K562 treated with DMSO at 1 percent for 24 hours (cell line): ENCODE data around the gene AP5B1. TPM values are rescaled to one million over a fixed set of nuclear protein-coding genes. Genes with fewer than 3 reads are reported as not detected.

Source experiments
- total RNA-seq: library from RNA; unstranded; fragments of 300-600 nt; gene quantifications from 2 replicates; pipeline ENCODE4 v1.2.3, GENCODE V29; 2022; ENCODE audit warnings: low read depth; ENCODE audit not compliant: insufficient read depth

Gene AP5B1, protein sequence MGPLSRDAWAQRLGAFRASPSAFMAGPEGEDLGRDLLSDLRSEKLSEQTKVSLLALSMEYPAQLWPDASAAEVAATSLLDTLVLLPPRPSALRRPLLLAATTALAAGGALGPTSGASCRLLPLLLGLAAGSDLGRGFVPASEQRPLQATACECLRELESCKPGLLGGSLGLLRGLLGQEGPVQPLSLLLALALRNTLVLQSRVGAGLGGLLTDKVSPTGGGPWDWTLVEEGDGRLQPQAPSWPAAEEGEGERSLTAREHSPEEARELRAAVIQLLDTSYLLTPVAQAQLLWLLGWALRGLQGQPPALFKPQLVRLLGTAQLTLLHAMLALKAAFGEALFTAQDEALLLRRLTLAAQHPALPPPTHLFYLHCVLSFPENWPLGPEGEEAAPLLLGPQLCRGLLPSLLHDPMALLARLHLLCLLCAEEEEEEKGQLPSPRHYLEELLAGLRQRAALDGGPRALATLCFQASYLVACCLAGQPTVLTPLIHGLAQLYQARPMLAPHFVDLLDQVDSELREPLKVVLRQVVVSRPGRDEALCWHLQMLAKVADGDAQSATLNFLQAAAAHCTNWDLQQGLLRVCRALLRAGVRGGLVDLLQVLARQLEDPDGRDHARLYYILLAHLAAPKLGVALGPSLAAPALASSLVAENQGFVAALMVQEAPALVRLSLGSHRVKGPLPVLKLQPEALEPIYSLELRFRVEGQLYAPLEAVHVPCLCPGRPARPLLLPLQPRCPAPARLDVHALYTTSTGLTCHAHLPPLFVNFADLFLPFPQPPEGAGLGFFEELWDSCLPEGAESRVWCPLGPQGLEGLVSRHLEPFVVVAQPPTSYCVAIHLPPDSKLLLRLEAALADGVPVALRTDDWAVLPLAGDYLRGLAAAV
- total RNA-seq, result 43.7 and 44.6 TPM in 2 replicates

DNA sequence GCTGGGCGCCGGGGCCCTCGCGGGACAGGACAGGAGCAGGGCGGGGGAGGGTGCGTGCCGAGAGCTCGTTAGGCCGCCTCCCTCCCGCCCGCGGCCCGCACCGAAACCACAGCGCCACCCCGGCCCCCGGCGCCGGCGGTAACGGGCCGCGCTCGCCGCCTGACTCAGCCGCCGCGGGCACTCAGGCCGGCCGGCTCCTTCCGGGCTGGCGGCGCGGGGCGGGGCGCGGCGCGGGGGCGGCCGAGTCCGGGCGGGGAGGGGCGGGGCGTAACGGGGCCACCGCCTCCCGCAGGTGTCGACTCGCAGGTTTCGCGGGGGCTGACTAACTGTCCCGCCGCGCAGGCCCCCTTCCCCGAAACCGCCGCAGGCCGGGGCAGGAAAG, at the start of gene AP5B1:
AP5B1 (minus strand) TSS at position 207 of the 382 bp plus-strand sequence. CDS start 385 bp downstream, outside the sequence.

DNA sequence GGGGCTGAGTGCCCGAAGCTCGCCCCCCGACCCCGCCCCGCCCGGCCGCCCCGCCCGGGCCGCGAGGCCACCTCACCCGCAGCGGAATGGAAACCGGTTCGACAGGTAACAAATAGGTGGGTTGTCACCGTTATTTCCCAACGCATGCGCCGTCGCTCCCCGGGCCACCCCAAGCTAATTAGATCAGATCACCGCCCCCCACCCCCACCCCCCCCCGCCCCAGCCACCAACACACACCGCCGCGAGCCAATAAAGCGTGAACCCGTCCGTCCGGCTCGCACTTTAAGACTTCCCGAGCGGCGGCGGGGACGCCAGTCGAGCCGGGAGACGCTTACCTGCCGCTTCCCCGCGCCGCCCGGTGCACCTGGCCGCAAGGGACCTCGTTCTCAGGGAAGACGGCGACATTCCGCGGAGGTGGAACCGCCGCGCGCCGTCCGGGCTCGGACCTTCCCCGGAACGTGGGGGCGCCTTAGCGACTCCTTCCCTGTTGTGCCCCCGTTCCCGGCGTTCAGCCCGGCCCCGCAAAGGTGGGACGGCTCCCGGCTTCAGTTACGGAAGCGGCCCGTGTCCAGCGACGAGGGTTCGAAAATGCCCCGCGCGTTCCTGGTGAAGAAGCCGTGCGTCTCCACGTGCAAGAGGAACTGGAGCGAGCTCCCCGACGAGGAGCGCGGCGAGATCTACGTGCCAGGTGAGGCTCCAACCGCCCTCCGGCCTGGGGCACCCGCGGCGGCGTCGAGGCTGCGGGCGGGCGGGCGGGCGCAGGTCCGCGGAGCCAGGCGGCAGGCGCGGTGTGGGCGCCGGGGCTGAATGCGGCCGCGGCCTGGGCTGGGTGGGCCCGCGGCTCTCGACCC, 6.2 kb upstream of the AP5B1 start, which contains the start of gene OVOL1:
OVOL1 (plus strand) TSS at position 278 of the 851 bp plus-strand sequence; CDS start at position 589, 311 bp downstream.

Other genes with a start within 250 kb of the AP5B1 start
- 42.3 and 45.8 TPM in 2 replicates for gene LTBP3, start 222.6 kb downstream of the AP5B1 start, total RNA-seq
- gene ZNRD2, start 210.5 kb downstream of the AP5B1 start, total RNA-seq, result 65.6 and 76.3 TPM in 2 replicates
- gene FAM89B, start 208.4 kb downstream of the AP5B1 start, total RNA-seq, result 140 and 142 TPM in 2 replicates
- 83.0 and 84.8 TPM in 2 replicates for gene EHBP1L1, start 204.9 kb downstream of the AP5B1 start, total RNA-seq
- gene KCNK7, start 185.2 kb downstream of the AP5B1 start, total RNA-seq, result 4.0 and 4.8 TPM in 2 replicates
- 93.2 and 97.7 TPM in 2 replicates for gene MAP3K11, start 166.8 kb downstream of the AP5B1 start, total RNA-seq
- gene PCNX3, start 165.2 kb downstream of the AP5B1 start, total RNA-seq, result 52.3 and 54.3 TPM in 2 replicates
- gene SIPA1, start 142.9 kb downstream of the AP5B1 start, total RNA-seq, result 99.8 and 104 TPM in 2 replicates
- 76.3 and 79.5 TPM in 2 replicates for gene RELA, start 118.1 kb downstream of the AP5B1 start, total RNA-seq
- gene KAT5, start 68.7 kb downstream of the AP5B1 start, total RNA-seq, result 50.5 and 58.6 TPM in 2 replicates
- gene RNASEH2C, start 60.2 kb downstream of the AP5B1 start, total RNA-seq, result 50.7 and 64.2 TPM in 2 replicates
- not detected in 2 replicates for gene OVOL1, start 6.1 kb upstream of the AP5B1 start, total RNA-seq
- not detected in 2 replicates for gene SNX32, start 53.0 kb upstream of the AP5B1 start, total RNA-seq
- gene CFL1, start 77.2 kb upstream of the AP5B1 start, total RNA-seq, result 749 and 768 TPM in 2 replicates
- gene MUS81, start 79.5 kb upstream of the AP5B1 start, total RNA-seq, result 72.4 and 88.2 TPM in 2 replicates
- 0.50 and 1.1 TPM in 2 replicates for gene EFEMP2, start 91.8 kb upstream of the AP5B1 start, total RNA-seq
- not detected in 2 replicates for gene CTSW, start 98.9 kb upstream of the AP5B1 start, total RNA-seq
- gene FIBP, start 107.5 kb upstream of the AP5B1 start, total RNA-seq, result 68.1 and 94.2 TPM in 2 replicates
- 76.5 and 77.6 TPM in 2 replicates for gene CCDC85B, start 109.7 kb upstream of the AP5B1 start, total RNA-seq
- 5.8 and 9.9 TPM in 2 replicates for gene FOSL1, start 119.4 kb upstream of the AP5B1 start, total RNA-seq
- 62.0 and 63.2 TPM in 2 replicates for gene C11orf68, start 138.1 kb upstream of the AP5B1 start, total RNA-seq
- 163 and 177 TPM in 2 replicates for gene DRAP1, start 138.4 kb upstream of the AP5B1 start, total RNA-seq
- gene TSGA10IP, start 164.5 kb upstream of the AP5B1 start, total RNA-seq, result not detected in 2 replicates
- 78.9 and 80.3 TPM in 2 replicates for gene SART1, start 180.8 kb upstream of the AP5B1 start, total RNA-seq
- 37.4 and 39.1 TPM in 2 replicates for gene EIF1AD, start 221.2 kb upstream of the AP5B1 start, total RNA-seq
- 187 and 191 TPM in 2 replicates for gene BANF1, start 221.5 kb upstream of the AP5B1 start, total RNA-seq
- gene CST6, start 231.0 kb upstream of the AP5B1 start, total RNA-seq, result not detected in 2 replicates
- 0.23 and 0.30 TPM in 2 replicates for gene CATSPER1, start 245.5 kb upstream of the AP5B1 start, total RNA-seq